OCI-LY3 (cell line): ENCODE measurements around the gene OTUD4.

Source experiments
- CTCF ChIP-seq: fragments of 200-600, 300-600 bp; sonication (generic); IDR thresholded peaks from 2 replicates; pipeline ENCODE4 v1.5.1; 2014; ENCODE audit warnings: antibody characterized with exemption, low read length, low read depth
- EZH2phosphoT487 ChIP-seq: fragments of 200-600 bp; shearing (Covaris generic); IDR thresholded peaks from 2 replicates; pipeline ENCODE4 v1.6.1; 2018; ENCODE audit warnings: antibody characterized with exemption, mixed run types, low read depth

DNA sequence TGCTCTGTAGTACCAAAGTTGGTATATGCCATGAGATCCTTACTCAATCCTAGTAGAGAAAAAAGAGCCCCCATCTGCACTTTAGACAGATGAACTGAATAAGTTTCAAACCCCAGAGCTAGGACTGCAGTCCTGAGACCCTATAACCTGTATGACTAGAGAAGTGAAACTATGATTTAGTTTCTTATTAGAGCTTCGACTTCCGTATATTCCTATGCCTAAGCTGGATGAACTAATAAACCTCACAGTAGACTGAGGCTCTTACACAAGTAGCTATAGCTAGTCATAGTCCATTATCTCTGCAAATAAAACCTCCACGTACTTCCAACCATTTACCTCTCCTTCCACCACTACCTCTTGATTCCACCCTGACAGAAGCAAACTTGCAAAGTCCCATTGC, 6.3 kb upstream of the OTUD4 start:
- no peak; the same call in 1 of the 2 replicates for TF ChIP-seq CTCF
- TF ChIP-seq EZH2phosphoT487, result no peak
